22Rv1 (cell line): Measurements from ENCODE around the gene PML.
A peak's percentile ranks its signal among the peaks of the same experiment; 100 is the strongest.
"Not testable (repeated sequence)": the region's sequence is repeated elsewhere in the genome, so short reads cannot be mapped to it uniquely, and the experiment has no call there.

ENCODE experiments used
- ZFX ChIP-seq: fragments of 450-650 bp; IDR thresholded peaks from 2 replicates; pipeline ENCODE4 v1.6.1; 2017; ENCODE audit warnings: antibody characterized with exemption, borderline replicate concordance
- TF ChIP-seq, protein P1 (sequence below): fragments of 450-650 bp; IDR thresholded peaks from 2 replicates; pipeline ENCODE4 v1.5.1; 2017; ENCODE audit warnings: mild to moderate bottlenecking

DNA sequence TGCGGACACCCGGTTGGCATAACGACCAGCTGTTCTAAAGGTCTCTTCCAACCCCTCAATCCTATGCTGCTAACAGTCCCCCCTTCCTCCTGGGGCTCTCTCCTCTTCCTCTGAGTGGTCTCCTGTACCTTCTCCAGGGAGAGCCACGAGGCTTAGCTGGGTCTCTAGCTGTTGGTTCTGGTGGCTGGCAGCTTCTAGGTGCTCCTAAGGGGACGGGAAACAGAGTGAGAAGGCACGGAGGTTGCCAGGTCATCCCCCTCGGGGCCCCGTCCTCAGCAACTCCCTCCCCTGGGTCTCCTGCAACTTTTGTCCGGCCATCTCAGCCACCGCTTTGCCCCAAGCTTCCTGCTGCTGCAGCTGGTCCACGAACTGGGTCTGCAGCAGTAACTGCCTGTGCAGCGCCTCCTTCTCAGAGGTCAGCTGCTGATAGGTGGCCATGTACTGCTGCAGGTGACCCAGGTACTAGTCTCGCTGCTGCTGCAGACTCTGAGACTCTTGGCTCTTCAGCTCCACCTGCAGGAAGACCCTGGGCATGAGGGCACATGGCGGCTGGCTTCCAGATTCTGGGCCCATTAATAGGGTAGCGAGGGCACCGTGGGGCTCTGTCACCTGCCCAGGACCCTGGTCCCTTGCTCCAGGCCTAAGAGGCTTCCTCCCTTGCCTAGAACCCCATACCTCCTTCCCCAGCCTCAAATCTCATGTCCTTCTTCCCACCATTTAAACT lies 78.3 kb downstream of the PML start:
- TF ChIP-seq, protein P1, sequence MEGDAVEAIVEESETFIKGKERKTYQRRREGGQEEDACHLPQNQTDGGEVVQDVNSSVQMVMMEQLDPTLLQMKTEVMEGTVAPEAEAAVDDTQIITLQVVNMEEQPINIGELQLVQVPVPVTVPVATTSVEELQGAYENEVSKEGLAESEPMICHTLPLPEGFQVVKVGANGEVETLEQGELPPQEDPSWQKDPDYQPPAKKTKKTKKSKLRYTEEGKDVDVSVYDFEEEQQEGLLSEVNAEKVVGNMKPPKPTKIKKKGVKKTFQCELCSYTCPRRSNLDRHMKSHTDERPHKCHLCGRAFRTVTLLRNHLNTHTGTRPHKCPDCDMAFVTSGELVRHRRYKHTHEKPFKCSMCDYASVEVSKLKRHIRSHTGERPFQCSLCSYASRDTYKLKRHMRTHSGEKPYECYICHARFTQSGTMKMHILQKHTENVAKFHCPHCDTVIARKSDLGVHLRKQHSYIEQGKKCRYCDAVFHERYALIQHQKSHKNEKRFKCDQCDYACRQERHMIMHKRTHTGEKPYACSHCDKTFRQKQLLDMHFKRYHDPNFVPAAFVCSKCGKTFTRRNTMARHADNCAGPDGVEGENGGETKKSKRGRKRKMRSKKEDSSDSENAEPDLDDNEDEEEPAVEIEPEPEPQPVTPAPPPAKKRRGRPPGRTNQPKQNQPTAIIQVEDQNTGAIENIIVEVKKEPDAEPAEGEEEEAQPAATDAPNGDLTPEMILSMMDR, result 0 out of 2 replicates have a peak, but pooled peaks have one; percentile 10
- TF ChIP-seq ZFX, result not testable (repeated sequence)
